PFSK-1 (cell line): ENCODE data around the gene FIBCD1.

Experiments
- FOXP2 ChIP-seq: optimal IDR thresholded peaks from 2 replicates; pipeline ENCODE3; 2011; ENCODE audit warnings: borderline replicate concordance, control low read depth, inconsistent platforms; ENCODE audit not compliant: insufficient read depth; ENCODE audit errors: extremely low read length, extremely low read depth
- POLR2AphosphoS5 ChIP-seq: IDR thresholded peaks from 2 replicates; pipeline ENCODE4 v1.6.1; 2012; ENCODE audit warnings: low read depth, mild to moderate bottlenecking, control low read depth, low read length, moderate library complexity
- SIN3A ChIP-seq: IDR thresholded peaks from 2 replicates; pipeline ENCODE4 v1.6.1; 2012; ENCODE audit warnings: mild to moderate bottlenecking, low read length, moderate library complexity, borderline replicate concordance; ENCODE audit not compliant: insufficient read depth
- TAF1 ChIP-seq: IDR thresholded peaks from 2 replicates; pipeline ENCODE4 v1.6.1; 2012; ENCODE audit warnings: low read length, control low read depth, borderline replicate concordance; ENCODE audit not compliant: insufficient read depth
- TF ChIP-seq, protein P1 (sequence below), 2 experiments: IDR thresholded peaks; 2 replicates each; pipeline versions ENCODE4 v1.6.1 to v1.8.0; 2011 to 2012; ENCODE audit warnings: low read depth in 2 of 2, low read length in 2 of 2, control low read depth in 1 of 2, inconsistent platforms in 1 of 2, mild to moderate bottlenecking in 1 of 2, moderate library complexity in 1 of 2; ENCODE audit not compliant: insufficient read depth in 1 of 2

DNA sequence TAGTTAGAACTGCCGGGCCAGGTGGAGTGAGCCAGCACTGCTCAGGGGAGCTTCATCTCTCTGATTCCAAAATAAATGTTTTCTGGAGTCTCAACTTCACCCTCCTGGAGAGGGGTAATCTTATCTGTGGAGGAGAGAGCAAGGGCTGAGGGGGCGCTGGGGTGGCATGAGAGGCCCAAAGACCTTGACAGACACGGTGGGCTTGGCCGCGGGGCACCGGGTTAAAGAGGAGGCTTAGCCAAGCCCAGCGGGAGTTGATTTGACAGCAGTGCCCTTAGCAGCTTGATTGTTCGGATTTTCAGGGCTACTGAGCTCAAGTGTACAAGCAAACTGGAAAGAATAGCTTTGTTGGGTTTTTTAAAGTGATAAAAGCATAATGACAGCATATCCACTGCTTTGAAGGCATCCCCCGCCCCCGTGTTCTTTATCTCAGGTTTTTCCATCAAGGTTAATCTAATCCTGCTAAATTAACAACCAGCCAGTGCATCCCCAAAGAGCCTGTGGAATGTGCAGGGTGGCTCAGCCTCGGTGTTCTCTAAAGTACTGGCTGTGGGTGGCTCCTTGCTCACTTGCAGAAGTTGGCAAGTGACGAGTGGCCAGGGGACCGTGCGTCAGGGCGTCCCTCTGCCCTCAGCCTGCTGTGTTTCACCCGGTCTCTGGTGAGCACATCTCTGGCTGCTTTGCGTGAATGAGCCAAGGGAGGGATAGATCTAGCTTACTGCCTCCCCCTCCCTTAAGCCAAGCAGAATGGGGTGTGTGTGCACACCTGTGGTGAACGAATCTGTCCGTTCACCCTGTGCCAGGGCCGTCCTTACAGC lies 48.0 kb downstream of the FIBCD1 start:
- TF ChIP-seq, protein P1, sequence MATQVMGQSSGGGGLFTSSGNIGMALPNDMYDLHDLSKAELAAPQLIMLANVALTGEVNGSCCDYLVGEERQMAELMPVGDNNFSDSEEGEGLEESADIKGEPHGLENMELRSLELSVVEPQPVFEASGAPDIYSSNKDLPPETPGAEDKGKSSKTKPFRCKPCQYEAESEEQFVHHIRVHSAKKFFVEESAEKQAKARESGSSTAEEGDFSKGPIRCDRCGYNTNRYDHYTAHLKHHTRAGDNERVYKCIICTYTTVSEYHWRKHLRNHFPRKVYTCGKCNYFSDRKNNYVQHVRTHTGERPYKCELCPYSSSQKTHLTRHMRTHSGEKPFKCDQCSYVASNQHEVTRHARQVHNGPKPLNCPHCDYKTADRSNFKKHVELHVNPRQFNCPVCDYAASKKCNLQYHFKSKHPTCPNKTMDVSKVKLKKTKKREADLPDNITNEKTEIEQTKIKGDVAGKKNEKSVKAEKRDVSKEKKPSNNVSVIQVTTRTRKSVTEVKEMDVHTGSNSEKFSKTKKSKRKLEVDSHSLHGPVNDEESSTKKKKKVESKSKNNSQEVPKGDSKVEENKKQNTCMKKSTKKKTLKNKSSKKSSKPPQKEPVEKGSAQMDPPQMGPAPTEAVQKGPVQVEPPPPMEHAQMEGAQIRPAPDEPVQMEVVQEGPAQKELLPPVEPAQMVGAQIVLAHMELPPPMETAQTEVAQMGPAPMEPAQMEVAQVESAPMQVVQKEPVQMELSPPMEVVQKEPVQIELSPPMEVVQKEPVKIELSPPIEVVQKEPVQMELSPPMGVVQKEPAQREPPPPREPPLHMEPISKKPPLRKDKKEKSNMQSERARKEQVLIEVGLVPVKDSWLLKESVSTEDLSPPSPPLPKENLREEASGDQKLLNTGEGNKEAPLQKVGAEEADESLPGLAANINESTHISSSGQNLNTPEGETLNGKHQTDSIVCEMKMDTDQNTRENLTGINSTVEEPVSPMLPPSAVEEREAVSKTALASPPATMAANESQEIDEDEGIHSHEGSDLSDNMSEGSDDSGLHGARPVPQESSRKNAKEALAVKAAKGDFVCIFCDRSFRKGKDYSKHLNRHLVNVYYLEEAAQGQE (IDR thresholded peaks at IDR 0.05; ENCODE audit: insufficient read depth in 1 of 2, low read depth in 2 of 2, low read length in 2 of 2) = no peak
- TF ChIP-seq TAF1 = no peak
- TF ChIP-seq POLR2AphosphoS5 = no peak
- TF ChIP-seq SIN3A = no peak
- no peak for TF ChIP-seq FOXP2
